NCI-H524 (cell line): ENCODE data around the gene FSTL1.

Experiments
- DNase-seq, 2 experiments: peaks; one replicate each; lab custom pipeline; 2025; lab: John Stamatoyannopoulos, UW

FSTL1 gene

DNA sequence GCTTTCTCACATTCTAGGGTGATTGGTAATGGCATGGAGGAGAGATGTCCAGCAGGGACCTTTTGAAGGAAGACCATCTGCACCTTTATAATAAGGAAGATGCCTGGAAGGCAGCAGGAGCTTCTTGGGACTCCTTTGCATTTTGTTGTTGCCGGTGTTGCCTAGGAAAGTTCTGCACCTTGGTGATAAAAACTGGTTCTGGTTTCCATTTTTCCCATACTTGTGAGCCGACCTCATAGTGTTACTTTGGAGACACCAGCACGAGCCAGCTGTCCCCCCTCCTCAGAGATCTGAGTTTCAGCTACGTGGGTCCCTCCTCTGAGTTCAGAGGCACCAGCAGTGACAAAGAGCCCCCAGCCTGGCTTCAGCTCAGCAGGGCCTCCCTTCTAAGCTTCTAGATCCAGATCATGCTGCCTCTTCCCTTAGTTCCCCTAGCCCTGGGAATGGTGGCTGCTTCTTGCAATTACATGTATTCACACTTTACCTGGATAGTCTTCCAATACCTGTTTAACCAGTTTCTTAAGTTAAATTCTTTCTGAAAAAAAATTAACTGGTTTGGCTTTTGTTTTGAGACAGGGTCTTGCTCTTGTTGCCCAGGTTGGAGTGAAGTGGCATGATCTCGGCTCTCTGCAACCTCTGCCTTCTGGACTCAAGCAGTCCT is 18.0 kb upstream of the FSTL1 start:
- no peak for DNase-seq

DNA sequence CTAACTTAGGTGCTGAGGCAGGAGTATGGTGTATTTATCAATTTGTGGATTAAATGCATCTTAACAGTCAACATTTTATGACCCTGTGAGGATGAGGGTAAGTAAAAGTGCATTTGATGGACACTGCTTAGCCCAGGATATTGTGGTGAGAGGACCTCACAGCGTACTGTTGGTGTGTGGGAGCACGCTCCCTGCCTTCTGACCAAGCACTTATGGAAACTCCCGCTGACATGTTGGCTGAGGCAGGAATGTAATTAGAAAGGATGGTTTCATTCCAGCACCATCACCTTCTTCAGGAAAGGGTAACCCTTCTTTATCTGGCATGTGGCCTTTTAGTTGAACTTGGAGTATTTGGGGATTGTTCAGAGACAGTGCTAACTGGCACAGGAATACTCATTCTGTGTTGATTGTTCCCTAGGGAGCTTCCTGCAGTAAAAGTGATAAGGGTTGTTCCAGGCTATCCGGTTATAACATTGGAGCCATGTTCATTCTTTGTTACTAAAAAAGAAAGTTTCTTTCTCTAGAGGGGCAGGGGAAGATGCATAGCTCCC is 11.7 kb upstream of the FSTL1 start:
- no peak for DNase-seq

DNA sequence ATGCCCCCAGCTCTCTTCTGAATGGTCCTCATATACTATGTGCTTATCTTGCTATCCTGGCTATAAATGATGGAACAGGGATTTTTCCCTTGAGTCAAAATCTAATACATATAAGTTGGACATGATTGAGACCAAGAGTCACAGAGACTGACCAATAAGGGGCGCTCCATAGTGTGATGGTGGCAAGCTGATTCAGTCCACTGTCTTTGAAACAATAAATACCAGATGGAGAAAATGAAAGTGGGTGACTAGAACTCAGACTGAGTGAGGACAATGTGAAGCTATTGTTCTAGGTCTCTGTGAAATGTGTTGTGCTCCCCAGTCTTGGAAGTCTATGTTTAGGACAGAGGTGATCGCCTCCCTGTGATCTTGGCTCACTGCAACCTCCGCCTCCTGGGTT is 10.6 kb upstream of the FSTL1 start:
- no peak for DNase-seq

GRCh38 chr3:120460862-120461261 is 10.1 kb upstream of the FSTL1 start:
- no peak for DNase-seq

GRCh38 chr3:120460181-120460790 is 9.5 kb upstream of the FSTL1 start:
- no peak for DNase-seq

DNA sequence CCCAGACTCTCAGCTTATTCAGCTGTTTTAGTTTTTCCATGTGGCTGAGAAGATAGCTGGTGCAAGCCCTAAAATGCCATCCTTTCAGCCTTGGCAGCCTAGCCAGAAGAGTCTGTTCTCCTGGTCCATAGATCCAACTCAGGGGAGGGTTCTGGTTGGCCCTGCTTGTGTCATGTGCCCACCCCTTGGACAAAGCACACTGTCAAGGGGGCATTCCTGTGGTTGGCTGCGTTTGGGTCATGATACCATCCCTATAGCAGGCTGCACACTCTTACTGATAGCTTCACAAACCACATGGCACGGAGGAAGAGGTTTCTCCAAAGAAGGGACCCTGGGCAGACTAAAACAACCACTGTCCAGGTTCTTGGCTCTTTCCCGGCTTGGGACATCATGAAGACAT is 8.4 kb upstream of the FSTL1 start:
- no peak for DNase-seq

- no peak for DNase-seq
Observed at GRCh38 chr3:120457827-120458226, 7.0 kb upstream of the FSTL1 start.

GRCh38 chr3:120454076-120454689 is 3.4 kb upstream of the FSTL1 start:
- DNase-seq: no peak

- no peak for DNase-seq
Observed at GRCh38 chr3:120452816-120453215, 2.0 kb upstream of the FSTL1 start.

GRCh38 chr3:120451806-120452205 is 1.0 kb upstream of the FSTL1 start:
- no peak for DNase-seq

- DNase-seq: no peak
Observed at GRCh38 chr3:120451272-120451761, 525 bp upstream of the FSTL1 start.

DNA sequence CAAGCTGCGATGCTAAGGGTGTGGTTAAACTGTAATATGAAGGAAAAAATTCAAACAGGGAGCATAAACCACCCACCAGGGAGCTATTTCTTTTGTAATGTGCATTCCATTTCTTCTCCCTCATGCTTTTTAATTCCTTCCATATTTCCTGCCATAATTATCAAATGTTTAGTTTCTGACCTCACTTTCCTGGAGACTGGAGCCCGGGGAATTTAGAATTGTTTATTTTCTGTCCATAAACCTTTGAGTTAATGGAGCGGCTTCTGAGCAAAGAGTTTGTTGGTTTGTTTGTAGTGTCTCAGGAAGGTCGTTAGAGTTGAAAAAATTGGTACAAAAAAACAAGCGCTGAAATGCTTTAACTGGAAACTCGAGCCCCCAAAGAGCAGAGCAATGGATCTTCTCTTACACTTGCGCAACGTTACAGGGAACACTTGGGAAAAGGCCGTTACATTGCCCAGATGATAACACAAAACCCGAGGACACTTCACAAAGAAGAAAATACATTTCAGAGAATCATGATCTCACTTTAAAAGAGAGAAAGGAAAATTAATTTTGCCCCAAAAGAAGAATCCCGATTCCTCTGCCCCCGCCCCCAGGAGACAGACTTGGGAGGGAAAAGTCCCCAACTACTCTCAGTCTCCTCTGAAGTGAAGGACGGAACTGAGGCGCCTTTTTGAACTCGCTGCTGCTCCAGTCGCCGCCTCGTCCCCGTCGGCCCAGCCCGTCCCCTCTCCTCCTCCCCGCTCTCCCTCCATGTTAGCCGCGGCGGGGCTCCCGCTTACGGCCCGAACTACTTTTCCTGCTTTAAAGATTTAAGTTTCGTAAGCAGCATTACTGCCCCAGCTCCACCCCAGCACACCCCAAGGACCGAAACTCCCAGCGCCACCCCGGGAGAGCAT is 842 bp downstream of the FSTL1 start:
- DNase-seq: peak; percentile 16 to 48

GRCh38 chr3:120449251-120449650 is 1.5 kb downstream of the FSTL1 start:
- DNase-seq: no peak

- no peak for DNase-seq
Observed at GRCh38 chr3:120448756-120449155, 2.0 kb downstream of the FSTL1 start.

GRCh38 chr3:120446891-120447668 is 3.7 kb downstream of the FSTL1 start:
- no peak for DNase-seq

GRCh38 chr3:120445654-120446053 is 5.1 kb downstream of the FSTL1 start:
- no peak for DNase-seq

GRCh38 chr3:120443626-120444123 is 7.1 kb downstream of the FSTL1 start:
- peak in 1 of 2 experiments; percentile 19 for DNase-seq

GRCh38 chr3:120442975-120443517 is 7.7 kb downstream of the FSTL1 start:
- peak in 1 of 2 experiments; percentile 32 for DNase-seq

- DNase-seq: no peak
Observed at GRCh38 chr3:120441776-120442175, 9.0 kb downstream of the FSTL1 start.

- DNase-seq: no peak
Observed at GRCh38 chr3:120440762-120441161, 10.0 kb downstream of the FSTL1 start.
